IPS-15b (cell line): ENCODE measurements around the gene TXNDC11.

Experiments
- H3K27me3 ChIP-seq: one replicate; pipeline ENCODE4 v1.6.1; 2013; ENCODE audit warnings: low read length; ENCODE audit not compliant: control insufficient read depth, insufficient read depth
- H3K36me3 ChIP-seq: one replicate; pipeline ENCODE4 v1.6.1; 2013; ENCODE audit warnings: low read length; ENCODE audit not compliant: control insufficient read depth, insufficient read depth
- H3K4me1 ChIP-seq: one replicate; pipeline ENCODE4 v1.6.1; 2013; ENCODE audit warnings: mild to moderate bottlenecking, low read length; ENCODE audit not compliant: control insufficient read depth, insufficient read depth
- H3K4me3 ChIP-seq: one replicate; pipeline ENCODE4 v1.5.1; 2013; ENCODE audit warnings: low read depth, low read length
- H3K9ac ChIP-seq: one replicate; pipeline ENCODE4 v1.6.1; 2013; ENCODE audit warnings: low read depth, mild to moderate bottlenecking, low read length
- H3K9me3 ChIP-seq: one replicate; pipeline ENCODE4 v1.6.1; 2013; ENCODE audit warnings: mild to moderate bottlenecking, low read length; ENCODE audit not compliant: control insufficient read depth, insufficient read depth

The TXNDC11 gene

GRCh38 chr16:11712122-11712521 is 30.5 kb downstream of the TXNDC11 start:
- Histone ChIP-seq H3K9me3 (no peaks in the 10 kb centered on the region), H3K27me3 (no peaks in the 10 kb centered on the region), H3K9ac (no peak overlapping the region), H3K36me3 (no peaks in the 10 kb centered on the region), H3K4me1 (no peaks in the 10 kb centered on the region), H3K4me3 (no peak overlapping the region)

GRCh38 chr16:11711662-11712061 is 31.0 kb downstream of the TXNDC11 start:
- Histone ChIP-seq H3K36me3 (no peaks in the 10 kb centered on the region), H3K4me1 (no peaks in the 10 kb centered on the region), H3K4me3 (no peak overlapping the region), H3K27me3 (no peaks in the 10 kb centered on the region), H3K9ac (no peak overlapping the region), H3K9me3 (no peaks in the 10 kb centered on the region)

- H3K9ac ChIP-seq, result no peak overlapping the region
- H3K4me1 ChIP-seq, result no peaks in the 10 kb centered on the region
- no peaks in the 10 kb centered on the region for H3K27me3 ChIP-seq
Observed at GRCh38 chr16:11708421-11708820, 34.2 kb downstream of the TXNDC11 start.

GRCh38 chr16:11707679-11708197 is 34.9 kb downstream of the TXNDC11 start:
- Histone ChIP-seq H3K36me3 (no peaks in the 10 kb centered on the region), H3K9me3 (no peaks in the 10 kb centered on the region), H3K9ac (no peak overlapping the region), H3K27me3 (no peaks in the 10 kb centered on the region), H3K4me1 (no peaks in the 10 kb centered on the region), H3K4me3 (no peak overlapping the region)

More at GRCh38 chr16:11708421-11708820, 34.2 kb downstream of the TXNDC11 start:
- Histone ChIP-seq H3K36me3 (no peaks in the 10 kb centered on the region), H3K4me3 (no peak overlapping the region), H3K9me3 (no peaks in the 10 kb centered on the region)

DNA sequence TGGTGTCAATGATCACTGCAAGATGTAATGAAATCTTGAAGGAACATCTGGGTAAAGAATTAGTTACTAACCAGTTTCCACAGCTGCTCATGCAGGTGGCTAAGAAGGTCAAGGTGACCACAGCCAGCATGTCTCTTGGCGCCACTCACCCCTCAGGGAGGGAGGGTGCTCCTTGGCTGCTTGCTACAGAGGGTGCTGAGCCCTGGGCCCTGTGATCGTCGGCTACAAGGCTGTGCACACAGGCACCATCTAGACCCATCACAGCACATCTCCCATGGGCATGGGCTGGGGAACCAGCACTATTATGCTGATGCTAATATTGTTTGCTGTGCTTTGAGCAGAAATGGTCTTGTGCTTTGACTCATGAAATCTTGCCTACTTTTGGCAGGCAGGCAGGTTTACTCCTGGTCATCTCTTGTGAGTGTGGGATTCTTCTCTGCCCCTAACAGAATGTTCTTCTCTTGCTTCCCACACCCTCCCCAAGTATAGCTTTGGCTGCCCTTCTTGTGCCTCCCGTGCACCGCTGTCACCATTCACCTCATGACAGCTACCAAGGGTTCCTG is 36.4 kb downstream of the TXNDC11 start:
- Histone ChIP-seq H3K36me3 (no peaks in the 10 kb centered on the region), H3K4me3 (no peak overlapping the region), H3K4me1 (no peaks in the 10 kb centered on the region), H3K27me3 (no peaks in the 10 kb centered on the region), H3K9ac (no peak overlapping the region), H3K9me3 (no peaks in the 10 kb centered on the region)

DNA sequence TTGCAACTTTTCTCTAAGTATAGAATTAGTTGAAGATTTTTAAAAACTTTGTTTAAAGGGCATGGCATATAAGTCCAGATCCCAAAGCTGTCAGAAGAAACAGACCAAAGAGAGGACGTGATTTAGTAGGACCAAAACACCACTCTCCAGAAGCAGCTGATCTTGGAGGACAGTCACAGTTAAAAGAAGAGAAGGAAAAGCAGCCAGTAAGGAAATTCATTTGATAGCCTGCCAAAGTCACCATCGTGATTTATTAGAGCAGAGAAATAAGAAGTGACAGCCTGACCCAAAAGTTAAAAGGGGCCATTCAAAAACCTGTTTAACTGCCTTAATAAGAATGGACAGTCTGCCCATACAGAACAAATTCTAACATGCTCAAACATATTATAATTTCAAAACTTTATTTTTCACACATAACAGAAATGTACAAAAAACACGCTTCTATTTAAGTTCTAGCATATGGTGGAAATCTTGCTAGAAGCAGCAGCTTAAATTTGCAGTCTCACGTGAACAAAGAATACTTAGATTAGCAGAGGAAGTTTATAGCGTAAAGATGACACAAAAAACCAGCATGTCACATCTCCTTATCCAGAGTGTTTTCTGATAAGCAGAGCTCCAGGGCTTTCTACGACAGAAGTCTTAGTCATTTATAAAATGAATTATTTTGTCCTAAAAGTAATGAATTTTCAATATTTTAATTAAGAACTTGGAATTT is 37.2 kb downstream of the TXNDC11 start:
- H3K4me3 ChIP-seq, result no peak overlapping the region
- no peaks in the 10 kb centered on the region for H3K4me1 ChIP-seq
- no peaks in the 10 kb centered on the region for H3K27me3 ChIP-seq
- H3K9ac ChIP-seq, result no peak overlapping the region
- no peaks in the 10 kb centered on the region for H3K9me3 ChIP-seq
- no peaks in the 10 kb centered on the region for H3K36me3 ChIP-seq

DNA sequence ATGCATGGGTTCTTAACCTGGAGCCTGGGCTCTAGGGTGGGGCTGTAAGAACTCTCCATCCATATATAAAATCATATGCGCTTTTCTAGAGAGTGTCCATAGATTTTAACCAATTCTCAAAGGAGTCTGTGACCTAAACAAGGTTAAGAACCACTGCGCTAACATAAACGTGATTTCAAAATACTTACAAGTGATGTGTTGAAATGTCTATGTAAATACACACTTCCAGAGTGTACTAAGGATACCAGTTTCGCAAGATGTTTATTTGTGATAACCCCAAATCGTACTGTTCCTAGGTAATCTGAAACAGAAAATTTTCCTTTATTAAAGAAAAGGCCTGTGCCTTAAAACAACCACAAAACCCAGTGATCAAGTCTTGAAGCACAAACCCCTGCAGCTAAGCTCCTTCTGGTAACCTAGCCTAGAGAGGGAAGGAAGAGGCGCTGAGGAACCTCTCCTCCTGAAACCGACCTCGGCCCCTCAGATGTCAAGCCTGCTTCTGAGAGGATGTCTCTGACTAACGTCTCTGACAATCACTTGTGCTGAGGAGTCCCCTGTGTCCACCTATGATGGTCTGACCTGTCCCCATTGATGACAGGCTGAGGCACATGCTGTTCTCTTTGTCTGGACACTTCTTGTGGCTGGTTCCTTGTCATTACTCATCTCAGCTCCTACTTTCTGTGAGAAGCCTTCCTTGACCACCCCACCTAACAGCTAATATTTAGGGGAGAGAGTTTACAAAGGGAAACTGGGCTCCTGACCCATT is 42.2 kb downstream of the TXNDC11 start:
- Histone ChIP-seq H3K9ac (no peak overlapping the region), H3K36me3 (peaks cover 13% of the 10 kb centered on the region), H3K4me1 (no peaks in the 10 kb centered on the region), H3K4me3 (no peak overlapping the region), H3K27me3 (no peaks in the 10 kb centered on the region), H3K9me3 (no peaks in the 10 kb centered on the region)

DNA sequence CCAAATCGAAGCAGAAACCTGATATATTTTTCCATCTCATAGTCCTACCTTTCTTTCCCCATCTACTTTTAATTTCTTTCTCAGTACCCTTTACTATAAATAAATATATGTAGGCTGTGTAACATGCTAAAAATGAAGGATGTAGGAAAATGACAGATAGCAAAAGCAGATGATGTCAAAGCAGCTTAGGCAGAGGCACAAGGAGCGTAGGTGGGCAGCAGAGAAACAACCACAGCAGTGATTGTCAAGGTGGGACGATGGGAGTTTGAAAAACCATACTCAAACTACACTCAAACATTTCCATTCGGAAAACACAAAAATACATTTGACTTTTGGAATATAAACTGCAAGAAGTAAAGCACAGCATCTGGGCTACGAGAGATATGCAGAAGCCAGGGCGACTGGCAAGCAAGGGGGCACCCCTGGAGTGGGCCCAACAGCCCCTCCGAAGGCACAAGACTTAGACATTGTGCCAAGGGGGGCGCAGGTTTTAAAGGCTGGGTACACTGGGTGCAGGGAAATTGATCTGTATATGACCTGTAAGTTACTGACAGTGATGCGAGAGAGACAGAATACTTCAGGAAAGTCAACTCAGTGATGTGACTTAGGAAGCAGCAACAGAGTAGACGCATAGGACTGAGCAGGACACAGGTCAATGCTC is 43.3 kb downstream of the TXNDC11 start:
- Histone ChIP-seq H3K4me3 (no peak overlapping the region), H3K36me3 (peaks cover 13% of the 10 kb centered on the region), H3K27me3 (no peaks in the 10 kb centered on the region), H3K9me3 (no peaks in the 10 kb centered on the region), H3K9ac (no peak overlapping the region), H3K4me1 (no peaks in the 10 kb centered on the region)

- Histone ChIP-seq H3K4me3 (no peak overlapping the region), H3K4me1 (no peaks in the 10 kb centered on the region), H3K36me3 (peaks cover 13% of the 10 kb centered on the region), H3K9me3 (no peaks in the 10 kb centered on the region), H3K27me3 (no peaks in the 10 kb centered on the region), H3K9ac (no peak overlapping the region)
Observed at GRCh38 chr16:11698271-11698689, 44.4 kb downstream of the TXNDC11 start.

DNA sequence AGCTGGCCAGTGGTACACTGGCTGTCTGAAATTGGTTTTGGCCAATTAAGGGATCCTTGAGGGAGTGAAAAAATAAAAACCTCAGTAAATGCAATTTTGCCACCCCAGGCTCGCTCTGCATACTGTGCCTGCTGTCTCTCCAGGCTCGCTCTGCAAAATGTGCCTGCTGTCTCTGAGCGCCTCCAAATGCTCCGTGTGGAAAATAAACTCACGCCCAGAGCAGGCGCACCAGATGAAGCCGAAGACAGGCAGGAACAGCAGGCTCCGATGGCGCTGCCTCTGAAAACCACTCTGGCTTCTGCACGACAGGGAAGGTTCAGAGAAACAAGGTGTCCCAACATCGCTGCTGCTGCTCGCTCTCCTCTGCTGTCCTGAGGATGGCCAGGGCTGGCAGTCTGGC is 45.3 kb downstream of the TXNDC11 start:
- no peak overlapping the region for H3K9ac ChIP-seq
- H3K4me3 ChIP-seq, result no peak overlapping the region
- no peaks in the 10 kb centered on the region for H3K9me3 ChIP-seq
- peaks cover 13% of the 10 kb centered on the region for H3K36me3 ChIP-seq
- H3K27me3 ChIP-seq, result no peaks in the 10 kb centered on the region
- H3K4me1 ChIP-seq, result no peaks in the 10 kb centered on the region

DNA sequence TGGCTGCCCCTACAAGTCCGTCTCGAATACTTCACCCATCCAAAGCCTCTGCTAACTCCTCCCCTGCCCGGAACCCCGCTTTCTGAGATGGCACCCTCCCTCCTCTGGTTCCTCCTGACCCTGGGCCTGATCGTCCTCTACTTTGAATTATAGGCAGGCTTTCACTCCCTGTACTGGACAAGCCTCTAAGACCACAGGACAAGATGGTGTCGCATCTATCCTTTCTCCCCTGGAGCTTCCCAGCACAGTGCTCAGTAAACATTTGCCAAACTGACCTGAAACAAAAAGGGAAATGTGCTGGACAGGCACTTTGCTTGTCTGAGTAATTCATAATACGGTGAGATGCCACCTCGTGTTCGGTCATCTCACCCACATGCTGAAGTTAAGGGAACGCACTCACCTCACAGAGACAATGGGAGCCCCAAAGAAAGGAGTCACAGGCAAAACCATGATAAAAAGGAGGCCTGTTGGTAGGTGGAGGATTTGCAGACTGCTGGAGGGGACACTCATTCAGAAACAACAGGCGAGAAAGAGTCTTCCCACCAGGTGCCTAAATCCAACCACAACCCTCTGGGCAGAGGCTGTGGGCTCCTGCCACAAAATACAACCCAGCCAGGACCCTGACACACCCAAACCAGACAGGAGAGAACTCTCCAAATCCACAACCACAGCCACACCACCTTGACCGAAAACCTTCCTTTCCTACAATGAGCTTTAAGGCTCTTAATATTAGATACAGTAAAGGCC is 46.2 kb downstream of the TXNDC11 start:
- Histone ChIP-seq H3K9me3 (no peaks in the 10 kb centered on the region), H3K36me3 (peaks cover 16% of the 10 kb centered on the region)

More for the DNA sequence above, 46.2 kb downstream of the TXNDC11 start:
- Histone ChIP-seq H3K4me3 (no peak overlapping the region), H3K27me3 (no peaks in the 10 kb centered on the region), H3K4me1 (no peaks in the 10 kb centered on the region), H3K9ac (no peak overlapping the region)
